NCI-H510A treated with DMSO at 0.1 percent for 48 hours (cell line): ENCODE data around the gene MRPL38.
"Not testable (repeated sequence)": the region's sequence is repeated elsewhere in the genome, so short reads cannot be mapped to it uniquely, and the experiment has no call there.

Experiments
- DNase-seq: peaks from one replicate; lab custom pipeline; 2025; lab: John Stamatoyannopoulos, UW

MRPL38 gene

GRCh38 chr17:75854101-75854748 is 50.5 kb downstream of the MRPL38 start:
- no peak for DNase-seq

- no peak for DNase-seq
These were observed 51.3 kb downstream of the MRPL38 start for GRCh38 chr17:75853433-75853832.

GRCh38 chr17:75851693-75851991 is 53.0 kb downstream of the MRPL38 start:
- DNase-seq, result not testable (repeated sequence)

- no peak for DNase-seq
These were observed 53.6 kb downstream of the MRPL38 start for GRCh38 chr17:75850928-75851692.

DNA sequence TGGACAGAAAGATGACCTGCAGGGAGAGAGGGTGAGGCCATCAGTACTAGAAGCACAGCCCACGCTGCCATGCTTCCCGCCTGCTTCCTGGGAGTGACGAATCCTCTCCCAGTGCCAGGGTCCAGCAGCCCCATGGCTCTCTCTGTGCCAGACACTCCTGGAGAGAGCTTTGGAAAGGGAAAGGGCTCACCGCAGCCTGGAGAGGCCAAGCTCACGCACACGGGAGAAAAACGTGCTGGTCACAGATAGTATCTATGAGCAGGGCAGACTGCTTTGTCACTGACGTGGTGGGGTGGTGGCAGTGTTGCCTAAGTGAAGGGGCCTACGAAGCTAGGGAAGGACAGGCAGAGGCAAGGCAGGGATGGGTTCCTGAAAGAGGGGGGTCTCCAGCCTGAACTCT is 55.0 kb downstream of the MRPL38 start:
- no peak for DNase-seq

DNA sequence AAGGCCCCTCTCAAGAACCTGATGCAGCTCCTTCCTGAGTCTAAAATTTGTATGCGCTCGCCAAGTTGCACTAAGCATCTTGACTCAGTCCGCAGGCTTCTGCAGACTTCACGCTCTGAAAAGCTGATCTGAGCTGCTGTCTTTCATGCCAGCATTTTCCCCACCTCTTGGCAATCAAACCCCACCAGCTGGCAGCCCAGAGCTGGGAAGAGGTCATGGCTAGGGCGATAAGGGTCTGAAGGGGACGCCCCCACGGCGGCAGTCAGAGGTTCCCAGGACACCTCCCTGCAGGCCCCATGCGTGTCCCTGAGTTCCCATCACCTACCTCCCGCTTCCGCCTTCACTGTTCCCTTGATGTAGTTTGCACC is 55.4 kb downstream of the MRPL38 start:
- no peak for DNase-seq
